Endodermal cell (in vitro differentiated cells): ENCODE data around the gene TNFSF11. TPM values are rescaled to one million over a fixed set of nuclear protein-coding genes. Genes with fewer than 3 reads are reported as not detected.
A peak's percentile ranks its signal among the peaks of the same experiment; 100 is the strongest.

Source experiments
- DNase-seq: peaks from one replicate; pipeline ENCODE4 v3.0.0-alpha.2; 2017
- H3K27ac ChIP-seq: 2 replicates; pipeline ENCODE4 v1.5.1; 2013; ENCODE audit warnings: mild to moderate bottlenecking, low read depth, low read length, moderate library complexity
- H3K27me3 ChIP-seq: 2 replicates; pipeline ENCODE4 v1.6.1; 2013; ENCODE audit warnings: mild to moderate bottlenecking, low read length, moderate library complexity; ENCODE audit not compliant: insufficient read depth, control insufficient read depth, poor library complexity, severe bottlenecking
- H3K36me3 ChIP-seq: 2 replicates; pipeline ENCODE4 v1.7.0; 2013; ENCODE audit warnings: mild to moderate bottlenecking, low read length, moderate library complexity; ENCODE audit not compliant: control insufficient read depth, insufficient read depth
- H3K4me1 ChIP-seq: one replicate; pipeline ENCODE4 v1.7.0; 2013; ENCODE audit warnings: low read length; ENCODE audit not compliant: control insufficient read depth, insufficient read depth
- H3K4me3 ChIP-seq: 2 replicates; pipeline ENCODE4 v1.5.1; 2013; ENCODE audit warnings: mild to moderate bottlenecking, low read length, moderate library complexity
- H3K9ac ChIP-seq: 2 replicates; pipeline ENCODE4 v1.6.1; 2013; ENCODE audit warnings: mild to moderate bottlenecking, low read length, moderate library complexity; ENCODE audit not compliant: poor library complexity, severe bottlenecking; ENCODE audit errors: extremely low read depth
- H3K9me3 ChIP-seq: 2 replicates; pipeline ENCODE4 v1.6.1; 2013; ENCODE audit warnings: mild to moderate bottlenecking, low read length, moderate library complexity; ENCODE audit not compliant: control insufficient read depth
- H3K27ac Mint-ChIP-seq: 2 replicates; pipeline ENCODE4 v1.8.0; 2020; ENCODE audit warnings: mixed read lengths
- H3K27me3 Mint-ChIP-seq: 2 replicates; pipeline ENCODE4 v1.8.0; 2021; ENCODE audit warnings: mild to moderate bottlenecking, mixed read lengths; ENCODE audit not compliant: insufficient read depth
- H3K36me3 Mint-ChIP-seq: 2 replicates; pipeline ENCODE4 v1.8.0; 2020; ENCODE audit warnings: low read depth, mixed read lengths
- H3K4me1 Mint-ChIP-seq: 2 replicates; pipeline ENCODE4 v1.8.0; 2020; ENCODE audit warnings: mixed read lengths
- H3K4me3 Mint-ChIP-seq: 2 replicates; pipeline ENCODE4 v1.8.0; 2020; ENCODE audit warnings: mild to moderate bottlenecking, moderate library complexity, mixed read lengths
- H3K9me3 Mint-ChIP-seq: 2 replicates; pipeline ENCODE4 v1.8.0; 2020; ENCODE audit warnings: mild to moderate bottlenecking, mixed read lengths
- WGBS, 2 experiments: methylation state at CpG; one replicate each; pipeline versions ENCODE4 v1.1.5 to v1.1.7; 2013; ENCODE audit warnings: missing lambda C conversion rate in 2 of 2, mixed read lengths in 1 of 2; ENCODE audit not compliant: insufficient coverage in 1 of 2, insufficient read length in 1 of 2; 5-methylcytosine and 5-hydroxymethylcytosine counted together
- total RNA-seq, 2 donors: library from RNA; stranded (reverse); fragmentation: NEBNext Ultra II Directional in 1 of 2; extraction: Animal tissue kit (Norgen Biotek cat#: 25700) in 1 of 2; gene quantifications; 2 replicates in 1 of 2; 3 replicates in 1 of 2; pipeline ENCODE4 v1.2.1, GENCODE V29; 2021
- TF ChIP-seq, protein P1 (sequence below): fragments of 200-600 bp; sonication (generic); conservative IDR thresholded peaks from 2 replicates; pipeline ENCODE4 v1.5.0; 2021; ENCODE audit warnings: antibody characterized with exemption, mild to moderate bottlenecking

The TNFSF11 gene
- total RNA-seq, 2 donors from 2014 or later = 0.53 to 1.1 TPM

- peaks cover 28% of the 10 kb centered on the region for H3K4me1 Mint-ChIP-seq
- no peak overlapping the region for H3K27ac ChIP-seq
Measured at GRCh38 chr13:42592915-42593900, 19.3 kb downstream of the TNFSF11 start.

DNA sequence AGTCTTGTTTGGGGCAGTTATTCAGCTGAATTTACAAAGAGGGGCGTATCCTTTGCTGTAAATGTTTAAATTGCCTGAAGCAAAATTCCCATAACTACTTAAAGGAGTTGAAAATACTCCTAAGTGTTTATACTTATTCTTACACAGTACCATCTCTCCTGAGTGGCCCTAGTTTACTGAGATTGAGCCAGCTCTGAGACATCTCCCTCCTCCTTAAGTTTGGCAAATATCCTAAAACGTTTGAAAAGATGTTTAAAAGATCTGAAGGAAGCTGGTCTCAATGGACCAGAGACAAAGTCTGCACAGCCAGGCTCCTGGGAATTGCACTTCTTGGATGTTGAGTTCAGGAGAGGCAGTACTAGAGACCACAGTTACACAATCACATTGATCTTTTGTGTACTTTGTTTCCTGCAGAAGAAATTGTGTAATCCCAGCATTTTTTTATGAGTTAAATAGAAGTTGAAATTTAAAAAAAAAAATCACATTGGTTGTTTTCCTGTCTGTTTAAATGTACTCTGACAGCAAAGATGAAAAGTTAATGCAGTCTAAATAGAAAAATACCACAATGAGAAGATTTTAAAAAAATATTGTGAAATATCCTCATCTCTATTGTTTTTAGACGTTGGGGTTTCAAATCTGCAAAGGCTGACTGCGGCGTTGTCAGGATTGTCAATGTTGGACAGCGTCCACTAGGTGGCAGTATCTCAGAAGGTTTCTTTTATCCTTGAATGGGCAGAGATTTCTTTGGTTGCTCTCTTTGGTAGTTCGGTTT lies 20.7 kb downstream of the TNFSF11 start:
- H3K27ac Mint-ChIP-seq = no peak overlapping the region
- TF ChIP-seq, protein P1, sequence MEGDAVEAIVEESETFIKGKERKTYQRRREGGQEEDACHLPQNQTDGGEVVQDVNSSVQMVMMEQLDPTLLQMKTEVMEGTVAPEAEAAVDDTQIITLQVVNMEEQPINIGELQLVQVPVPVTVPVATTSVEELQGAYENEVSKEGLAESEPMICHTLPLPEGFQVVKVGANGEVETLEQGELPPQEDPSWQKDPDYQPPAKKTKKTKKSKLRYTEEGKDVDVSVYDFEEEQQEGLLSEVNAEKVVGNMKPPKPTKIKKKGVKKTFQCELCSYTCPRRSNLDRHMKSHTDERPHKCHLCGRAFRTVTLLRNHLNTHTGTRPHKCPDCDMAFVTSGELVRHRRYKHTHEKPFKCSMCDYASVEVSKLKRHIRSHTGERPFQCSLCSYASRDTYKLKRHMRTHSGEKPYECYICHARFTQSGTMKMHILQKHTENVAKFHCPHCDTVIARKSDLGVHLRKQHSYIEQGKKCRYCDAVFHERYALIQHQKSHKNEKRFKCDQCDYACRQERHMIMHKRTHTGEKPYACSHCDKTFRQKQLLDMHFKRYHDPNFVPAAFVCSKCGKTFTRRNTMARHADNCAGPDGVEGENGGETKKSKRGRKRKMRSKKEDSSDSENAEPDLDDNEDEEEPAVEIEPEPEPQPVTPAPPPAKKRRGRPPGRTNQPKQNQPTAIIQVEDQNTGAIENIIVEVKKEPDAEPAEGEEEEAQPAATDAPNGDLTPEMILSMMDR = peak; percentile 95
- no peak overlapping the region for H3K9ac ChIP-seq
- peaks cover 5% of the 10 kb centered on the region for H3K27me3 Mint-ChIP-seq
- peaks cover 4% of the 10 kb centered on the region for H3K27me3 ChIP-seq
- 13 to 21% methylated on average over 5 to 6 of the region's 7 CpGs for WGBS, 2 experiments
- H3K9me3 Mint-ChIP-seq = no peaks in the 10 kb centered on the region
- H3K9me3 ChIP-seq = no peaks in the 10 kb centered on the region
- H3K4me3 ChIP-seq = no peak overlapping the region
- no peaks in the 10 kb centered on the region for H3K4me1 ChIP-seq
- H3K27ac ChIP-seq = no peak overlapping the region
- H3K36me3 ChIP-seq = no peaks in the 10 kb centered on the region
- peak; percentile 80 for DNase-seq
- H3K36me3 Mint-ChIP-seq = no peaks in the 10 kb centered on the region
- peaks cover 33% of the 10 kb centered on the region for H3K4me1 Mint-ChIP-seq
- H3K4me3 Mint-ChIP-seq = no peak overlapping the region

More at GRCh38 chr13:42592915-42593900, 19.3 kb downstream of the TNFSF11 start:
- TF ChIP-seq, protein P1 = no peak
- Histone ChIP-seq H3K36me3 (no peaks in the 10 kb centered on the region), H3K27me3 (peaks cover 4% of the 10 kb centered on the region), H3K4me3 (no peak overlapping the region), H3K4me1 (no peaks in the 10 kb centered on the region), H3K9ac (no peak overlapping the region), H3K9me3 (no peaks in the 10 kb centered on the region)
- no peak for DNase-seq
- Mint-ChIP-seq H3K36me3 (no peaks in the 10 kb centered on the region), H3K4me3 (no peak overlapping the region), H3K27ac (no peak overlapping the region), H3K27me3 (peaks cover 12% of the 10 kb centered on the region), H3K9me3 (no peaks in the 10 kb centered on the region)
- WGBS, 2 experiments = 64% methylated on average over 6 to 8 of the region's 8 CpGs

GRCh38 chr13:42595253-42595571 lies 21.3 kb downstream of the TNFSF11 start:
- H3K27me3 ChIP-seq = peaks cover 2% of the 10 kb centered on the region
- H3K36me3 ChIP-seq = no peaks in the 10 kb centered on the region
- Mint-ChIP-seq H3K36me3 (no peaks in the 10 kb centered on the region), H3K27me3 (peaks cover 3% of the 10 kb centered on the region), H3K4me1 (peaks cover 33% of the 10 kb centered on the region), H3K9me3 (no peaks in the 10 kb centered on the region), H3K27ac (no peak overlapping the region), H3K4me3 (no peak overlapping the region)
- no peak overlapping the region for H3K4me3 ChIP-seq
- 67 to 71% methylated on average over 3 to 4 of the region's 4 CpGs for WGBS, 2 experiments
- H3K4me1 ChIP-seq = no peaks in the 10 kb centered on the region
- DNase-seq = no peak
- H3K9ac ChIP-seq = no peak overlapping the region
- no peaks in the 10 kb centered on the region for H3K9me3 ChIP-seq
- no peak overlapping the region for H3K27ac ChIP-seq
- TF ChIP-seq, protein P1 = no peak
